COLO668 (cell line): Measurements from ENCODE around the gene SKI.

Experiments
- DNase-seq: peaks from one replicate; lab custom pipeline; 2025; ENCODE audit not compliant: unreplicated experiment; lab: John Stamatoyannopoulos, UW

Gene SKI

DNA sequence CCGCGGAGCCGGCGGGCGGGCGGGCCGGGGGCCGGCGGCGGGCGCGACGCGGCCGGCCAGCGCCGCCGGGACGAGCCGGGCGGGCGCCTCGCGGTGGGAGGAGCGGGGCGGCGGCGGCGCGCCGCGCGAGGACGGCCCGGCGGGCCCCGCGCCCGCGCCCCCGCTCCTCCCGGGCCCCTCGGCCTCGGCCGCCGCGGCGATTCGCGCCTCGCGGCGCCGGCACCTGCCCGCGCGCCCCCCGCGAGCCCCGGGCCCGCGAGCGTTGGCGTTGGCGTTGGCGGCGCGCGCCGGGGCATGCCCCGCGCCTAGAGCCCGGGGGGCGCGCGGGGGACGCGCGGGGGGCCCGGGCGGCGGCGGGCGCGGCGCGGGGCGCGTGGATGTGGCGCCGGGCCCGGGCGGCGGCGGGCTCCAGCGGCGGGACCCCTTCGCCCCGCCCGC lies at the start of gene SKI:
Gene SKI, plus strand, starts transcription at position 163 of the 438 bp plus-strand sequence. CDS start 448 bp downstream, outside the sequence.
- peak; percentile 82 for DNase-seq

DNA sequence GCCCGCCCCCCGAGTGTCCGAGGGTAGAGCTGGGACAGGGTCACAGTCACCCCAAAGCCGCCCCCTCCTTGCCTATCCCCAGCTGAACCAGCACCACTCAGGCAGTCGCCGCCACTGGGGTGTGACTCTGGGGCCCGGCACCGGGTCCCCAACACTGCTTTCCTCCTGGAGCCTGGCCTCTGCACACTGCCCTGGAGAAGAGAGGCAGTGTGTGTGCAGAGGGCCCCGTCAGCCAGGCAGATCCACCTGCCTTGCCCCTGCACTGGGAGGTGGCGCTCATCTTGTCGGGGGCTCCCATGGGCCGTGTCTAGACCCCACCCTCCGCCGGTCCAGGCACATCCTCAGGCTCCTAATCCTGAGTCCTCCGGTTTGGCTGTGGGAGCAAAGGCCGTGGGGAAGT lies 49.2 kb upstream of the SKI start:
- DNase-seq: no peak

DNA sequence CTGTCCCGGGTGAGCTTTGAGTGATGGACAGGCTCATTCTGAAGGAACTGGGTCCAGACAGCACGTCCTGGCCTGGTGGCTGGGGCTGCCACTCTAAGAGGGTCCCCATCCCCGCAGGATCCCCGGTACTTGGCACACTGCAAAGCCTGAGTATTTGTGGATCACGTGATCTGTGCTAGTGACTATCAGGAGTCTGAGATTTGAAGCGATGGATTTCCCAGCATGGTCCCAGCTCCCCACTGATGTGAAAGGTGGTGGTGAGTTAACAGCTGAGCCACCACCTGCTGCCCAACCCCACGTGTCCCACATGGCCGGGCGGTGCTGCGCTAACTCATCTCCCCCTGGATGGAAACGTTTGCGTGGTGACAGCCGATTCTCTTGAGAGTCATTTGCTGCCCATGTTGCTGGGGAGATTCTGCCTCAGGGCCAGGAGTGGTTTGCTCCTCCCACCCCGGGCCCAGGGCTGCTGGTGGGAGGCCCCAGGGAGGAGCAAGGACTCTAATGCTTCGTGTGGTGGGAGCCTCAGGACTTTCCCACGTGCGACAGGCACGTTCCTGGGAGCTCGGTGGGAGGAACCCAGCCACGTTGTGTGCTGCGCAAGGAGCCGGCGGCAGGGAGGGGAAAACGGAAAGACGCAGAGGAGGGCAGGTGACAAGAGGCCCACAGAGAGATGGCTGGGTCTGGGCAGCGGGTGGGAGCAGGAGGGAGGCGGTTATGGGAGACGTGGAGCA lies 48.7 kb upstream of the SKI start:
- DNase-seq: peak; percentile 41

DNA sequence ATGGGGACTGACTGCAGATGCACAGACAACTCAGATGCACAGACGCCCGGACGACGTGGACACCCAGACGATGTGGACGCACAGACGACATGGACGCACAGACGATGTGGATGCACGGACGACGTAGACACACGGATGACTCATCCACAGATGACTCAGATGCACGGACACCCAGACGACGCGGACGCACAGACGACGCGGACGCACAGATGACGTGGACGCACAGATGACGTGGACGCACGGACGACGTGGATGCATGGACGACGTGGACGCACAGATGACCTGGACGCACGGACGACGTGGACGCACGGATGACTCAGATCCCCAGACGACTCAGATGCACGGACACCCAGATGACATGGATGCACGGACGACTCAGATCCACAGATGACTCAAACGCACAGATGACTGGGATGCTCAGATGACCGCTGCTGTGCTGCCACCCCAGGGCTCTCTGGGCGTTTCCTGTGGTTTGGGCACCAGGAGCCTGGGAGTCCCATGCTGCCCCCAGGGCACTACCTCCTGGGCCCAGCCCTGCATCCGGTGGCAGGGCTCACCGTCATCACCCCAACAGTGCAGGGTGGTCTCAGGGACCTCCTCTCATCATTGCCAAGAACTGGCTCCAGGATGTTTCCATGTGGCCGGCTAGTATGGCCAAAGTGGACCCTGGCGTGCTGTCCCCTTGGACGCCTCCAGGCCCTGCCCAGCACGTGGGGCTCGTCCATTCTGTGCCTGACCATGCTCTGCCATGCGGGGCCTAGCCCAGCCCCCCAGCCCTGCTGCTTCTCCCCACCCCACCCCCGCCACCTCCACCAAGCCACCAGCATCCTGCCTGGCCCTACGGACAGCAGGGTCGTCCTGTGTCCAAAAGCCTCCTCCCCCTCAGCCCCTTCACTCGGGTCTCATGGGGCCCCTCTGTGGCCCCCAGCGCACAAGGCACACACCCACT lies 47.5 kb upstream of the SKI start:
- no peak for DNase-seq

DNA sequence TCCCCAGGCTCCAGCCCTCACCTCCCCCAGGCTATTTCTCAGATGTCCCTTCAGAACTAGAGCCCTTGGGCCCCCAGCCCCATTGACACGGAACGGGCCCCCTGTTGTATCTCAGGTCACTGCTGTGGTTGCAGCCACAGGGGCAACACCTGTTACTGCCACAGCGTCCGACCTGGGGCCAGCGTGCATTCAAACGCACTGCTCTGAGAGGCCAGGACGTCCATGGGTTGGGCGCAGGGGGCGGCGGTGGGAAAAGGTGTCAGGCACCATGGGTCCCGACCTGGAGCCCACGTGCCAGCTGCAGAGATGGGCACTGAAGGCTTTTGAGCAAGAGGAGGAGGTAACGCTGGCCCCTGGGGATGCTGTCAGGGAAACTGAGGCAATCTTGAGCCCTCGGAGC lies 46.8 kb upstream of the SKI start:
- DNase-seq: no peak

DNA sequence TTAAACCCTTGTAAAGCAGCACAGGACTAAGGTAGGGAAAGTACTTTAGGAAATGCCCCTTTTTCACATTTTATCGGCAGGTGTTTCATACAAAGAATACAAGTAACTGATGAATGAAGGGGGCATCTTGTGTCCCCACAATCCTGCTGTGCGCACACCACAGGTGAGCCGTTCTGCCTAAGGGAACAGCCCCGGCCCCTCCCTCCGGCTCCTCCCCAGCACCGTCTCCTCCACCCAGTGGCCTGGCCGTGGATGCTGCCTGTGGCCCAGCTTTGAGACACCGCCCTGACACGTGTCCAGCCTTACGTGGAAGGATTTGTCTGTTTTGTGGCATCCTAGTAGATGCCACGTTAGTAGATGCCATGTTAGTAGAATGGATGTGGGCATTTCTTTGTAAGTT lies 46.4 kb upstream of the SKI start:
- no peak for DNase-seq

DNA sequence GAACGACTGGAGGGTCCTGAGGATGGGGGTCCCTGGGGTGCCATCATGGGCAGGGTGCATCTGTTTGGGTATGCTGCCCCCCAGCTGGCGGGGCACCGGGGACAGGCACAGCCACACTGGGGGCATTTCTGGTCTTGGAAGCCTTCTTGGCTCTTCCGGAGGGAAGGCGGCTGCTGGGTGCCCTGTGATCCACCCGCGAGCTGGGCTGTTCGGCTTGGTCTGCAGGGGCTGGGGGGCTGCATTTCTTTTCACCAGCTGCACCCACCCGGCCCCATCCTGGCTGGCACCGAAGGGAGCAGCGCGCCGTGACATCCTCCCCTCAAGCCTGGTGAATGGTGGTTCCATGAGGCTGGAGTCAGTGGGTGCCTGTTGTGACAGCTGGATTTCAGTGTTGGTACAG lies 45.7 kb upstream of the SKI start:
- DNase-seq: no peak

DNA sequence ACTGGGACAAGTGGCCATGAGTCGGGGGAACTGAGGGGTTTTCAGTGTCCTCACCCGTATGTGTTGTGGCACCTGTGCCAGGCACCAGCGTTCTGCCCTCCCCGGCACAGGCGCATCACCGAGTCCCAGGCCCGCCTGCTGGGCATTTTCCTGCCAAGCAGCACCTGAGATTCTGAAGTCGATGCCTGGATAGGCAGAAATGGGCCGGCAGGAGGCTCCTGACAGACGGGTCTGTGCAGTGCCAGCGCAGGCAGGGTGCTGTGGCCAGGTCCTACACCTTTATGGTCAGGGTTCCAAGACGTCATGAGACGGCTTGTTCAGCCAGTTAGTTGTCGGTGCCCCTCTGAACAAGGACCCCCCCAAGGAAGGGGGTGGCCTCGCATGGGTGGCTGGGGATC lies 44.2 kb upstream of the SKI start:
- DNase-seq: no peak

DNA sequence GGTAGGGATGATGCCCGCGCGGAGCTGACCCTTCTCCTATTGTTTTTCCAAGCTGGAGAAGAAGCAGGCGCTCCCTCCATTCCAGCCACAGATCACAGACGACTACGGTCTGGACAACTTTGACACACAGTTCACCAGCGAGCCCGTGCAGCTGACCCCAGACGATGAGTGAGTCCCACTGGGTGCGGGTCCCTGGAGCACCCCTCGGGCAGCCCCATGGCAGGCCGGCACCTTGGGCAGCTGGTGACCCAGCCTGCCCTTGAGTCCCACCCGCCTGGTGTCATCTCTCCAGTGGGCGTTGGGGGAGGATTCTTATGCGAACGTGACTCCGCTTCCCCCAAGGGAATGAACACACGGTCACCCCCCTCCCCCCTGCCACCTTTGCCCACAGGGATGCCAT lies 43.6 kb upstream of the SKI start:
- no peak for DNase-seq

DNA sequence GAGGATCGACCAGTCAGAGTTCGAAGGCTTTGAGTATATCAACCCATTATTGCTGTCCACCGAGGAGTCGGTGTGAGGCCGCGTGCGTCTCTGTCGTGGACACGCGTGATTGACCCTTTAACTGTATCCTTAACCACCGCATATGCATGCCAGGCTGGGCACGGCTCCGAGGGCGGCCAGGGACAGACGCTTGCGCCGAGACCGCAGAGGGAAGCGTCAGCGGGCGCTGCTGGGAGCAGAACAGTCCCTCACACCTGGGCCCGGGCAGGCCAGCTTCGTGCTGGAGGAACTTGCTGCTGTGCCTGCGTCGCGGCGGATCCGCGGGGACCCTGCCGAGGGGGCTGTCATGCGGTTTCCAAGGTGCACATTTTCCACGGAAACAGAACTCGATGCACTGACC lies 43.2 kb upstream of the SKI start:
- no peak for DNase-seq

DNA sequence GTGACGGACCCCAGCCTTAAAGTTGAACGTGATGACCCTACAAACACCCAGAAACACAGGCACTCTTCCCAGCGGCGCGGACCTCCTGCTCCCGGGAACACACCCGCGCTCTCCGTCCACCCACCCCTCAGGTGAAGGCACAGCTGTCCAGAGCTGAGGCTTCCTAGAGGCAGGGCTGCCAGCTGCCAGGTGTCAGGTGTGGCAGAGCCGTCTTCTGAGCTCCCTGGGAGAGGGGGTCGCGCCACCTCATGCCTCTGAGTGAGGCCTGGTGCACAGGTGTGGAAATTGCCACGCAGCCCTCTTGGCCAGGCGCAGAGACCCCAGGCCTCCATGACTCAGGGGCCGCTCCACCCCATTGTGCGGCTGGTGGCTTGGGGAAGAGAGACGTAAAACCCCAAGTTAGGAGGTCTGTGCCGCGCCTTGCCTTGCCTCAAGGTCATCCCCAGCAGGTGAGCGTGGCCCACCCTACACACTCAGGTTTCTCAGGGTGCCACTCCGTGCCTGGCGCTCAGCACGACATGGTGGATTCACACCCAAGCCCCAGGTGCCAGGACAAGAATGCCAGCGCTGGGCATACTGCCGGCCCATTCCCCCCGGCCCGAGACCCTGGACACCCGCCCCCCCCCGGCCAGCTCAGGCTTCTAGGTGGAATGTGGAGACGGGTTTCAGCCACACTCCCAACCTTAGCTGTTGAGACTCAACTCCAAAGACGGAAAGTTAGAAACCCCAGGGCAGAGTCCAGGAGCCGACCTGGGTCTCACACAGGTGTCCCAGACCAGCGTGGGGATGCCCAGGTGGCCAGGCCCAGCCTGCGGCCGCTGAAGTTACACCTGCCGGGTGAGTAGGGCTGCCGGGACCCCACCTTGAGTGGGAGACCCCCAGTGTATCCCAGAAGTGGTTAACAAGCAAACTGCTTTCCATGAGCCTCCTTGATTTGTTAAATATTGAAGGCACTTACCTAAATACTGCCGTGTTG lies 42.0 kb upstream of the SKI start:
- no peak for DNase-seq

DNA sequence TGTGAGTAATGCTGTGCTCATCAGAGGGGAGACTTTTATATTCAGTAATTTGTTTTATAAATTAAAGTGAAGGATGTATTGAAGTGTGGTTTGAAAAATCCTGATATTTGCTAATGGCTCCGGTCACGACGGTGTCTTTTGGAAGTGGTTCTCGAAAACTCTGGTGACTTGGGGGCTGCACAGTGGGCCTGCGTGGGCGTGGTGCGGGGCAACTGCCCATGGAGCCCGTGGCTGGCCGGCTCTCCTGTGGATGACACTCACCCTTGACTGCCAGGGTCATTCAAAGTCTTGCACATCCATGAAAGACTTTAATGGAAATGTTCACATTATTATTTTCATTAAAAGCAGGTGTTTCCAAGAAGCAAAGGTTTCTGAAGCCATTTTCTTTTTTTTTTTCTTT lies 41.2 kb upstream of the SKI start:
- no peak for DNase-seq

DNA sequence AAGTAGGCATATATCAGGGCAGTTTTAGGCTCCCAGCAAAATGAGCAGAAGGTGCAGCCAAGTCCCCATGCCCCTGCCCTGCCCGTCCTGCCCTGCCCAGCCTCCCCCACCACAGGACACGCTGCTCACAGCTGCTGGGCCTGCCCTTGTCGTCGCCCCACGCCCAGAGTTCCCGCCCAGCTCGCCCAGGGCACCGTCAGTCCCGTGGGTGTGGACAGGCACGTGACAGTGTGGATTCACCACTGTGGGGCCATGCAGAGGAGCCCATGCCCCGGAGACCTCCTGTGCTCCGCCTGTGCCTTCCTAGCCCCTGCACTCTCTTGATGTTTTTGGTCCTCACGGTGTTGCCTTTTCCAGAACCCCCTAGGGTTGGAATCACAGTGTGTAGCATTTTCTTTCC lies 40.5 kb upstream of the SKI start:
- DNase-seq: no peak

DNA sequence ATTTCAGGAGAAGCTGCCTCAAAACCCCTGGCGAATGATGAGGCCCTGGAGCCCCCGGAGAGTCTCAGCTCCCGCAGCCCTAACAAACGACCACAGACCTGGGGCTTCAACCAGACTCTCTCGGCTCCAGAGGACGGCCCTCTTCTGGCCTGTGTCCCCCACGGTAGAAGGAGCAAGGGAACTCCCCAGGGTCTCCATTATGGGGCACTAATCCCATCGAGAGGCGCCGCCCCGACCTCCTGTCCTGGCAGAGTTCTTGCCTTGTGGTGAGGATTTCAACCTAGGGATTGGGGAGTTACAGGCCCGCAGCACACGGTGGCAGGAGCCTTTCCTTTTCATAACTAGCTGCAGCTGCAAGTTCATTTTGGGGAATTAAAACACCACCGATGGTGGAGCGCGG lies 39.8 kb upstream of the SKI start:
- DNase-seq: no peak

DNA sequence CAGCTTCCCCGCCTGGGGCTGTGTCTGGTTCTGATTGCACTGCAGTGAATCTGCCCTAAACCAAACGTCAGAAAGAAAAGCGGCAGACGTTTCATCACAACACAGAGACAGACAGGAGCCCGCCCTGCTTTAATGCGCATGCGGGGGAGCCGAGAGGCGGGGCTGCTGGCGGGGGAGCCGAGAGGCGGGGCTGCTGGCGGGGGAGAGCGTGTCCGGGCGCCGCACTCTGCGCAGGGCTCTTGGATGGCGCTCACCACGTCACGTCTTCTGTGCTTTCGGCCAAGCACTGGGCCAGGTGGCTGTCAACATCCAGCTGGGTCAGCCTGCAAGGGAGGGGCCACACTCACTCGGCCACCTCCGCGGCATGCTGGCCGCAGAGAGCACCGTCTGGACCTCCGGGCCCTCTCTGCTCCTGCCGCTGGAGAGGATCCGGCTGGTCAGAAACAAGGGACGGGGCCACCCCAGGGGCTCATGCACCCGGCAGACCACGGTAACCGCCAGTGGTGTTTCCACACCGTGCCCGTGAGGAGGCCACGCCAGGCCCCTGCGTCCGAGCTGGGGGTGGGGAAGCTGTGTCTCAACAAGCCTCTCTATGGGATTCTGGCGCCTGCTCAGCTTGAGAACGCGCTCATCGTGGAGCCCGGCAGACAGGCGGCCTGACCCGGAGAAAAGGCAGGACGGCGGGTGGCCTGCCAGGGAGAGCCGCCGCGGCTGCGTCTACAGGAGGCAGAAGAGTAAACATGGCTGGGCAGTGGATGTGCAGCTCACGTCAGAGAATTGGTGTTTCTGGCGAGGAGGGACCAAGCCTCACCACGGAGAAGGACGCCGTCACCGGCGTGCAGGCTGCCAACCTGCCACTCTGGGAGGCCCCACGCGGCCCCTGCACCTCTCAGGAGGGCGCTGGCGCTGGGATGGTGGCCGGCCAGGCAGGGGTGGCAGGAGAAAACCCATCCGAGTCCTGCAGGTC lies 38.4 kb upstream of the SKI start:
- peak; percentile 99 for DNase-seq

DNA sequence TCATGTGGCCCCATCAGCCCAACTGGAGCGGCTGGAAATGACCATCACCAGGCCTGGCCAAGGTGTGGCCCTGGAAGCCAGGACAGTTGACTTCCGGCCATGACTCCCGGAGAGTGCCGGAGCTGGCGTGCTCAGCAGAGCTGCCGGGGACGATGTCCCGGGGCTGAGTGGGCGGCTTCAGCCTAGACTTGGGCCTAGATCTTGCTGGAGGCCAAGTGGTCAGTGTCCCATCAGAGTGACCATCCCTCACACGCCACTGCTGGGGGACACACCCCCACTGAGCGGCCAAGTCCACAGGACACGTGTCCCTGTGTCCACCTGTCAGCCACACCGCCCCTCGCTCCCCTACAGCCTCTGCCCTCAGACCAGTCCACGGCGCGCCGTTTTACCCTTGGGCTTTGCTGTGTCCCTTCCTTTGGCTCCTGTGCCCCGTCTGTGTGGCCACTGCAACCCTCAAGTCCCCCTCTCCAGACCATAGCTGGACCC lies 37.6 kb upstream of the SKI start:
- DNase-seq: peak; percentile 54

DNA sequence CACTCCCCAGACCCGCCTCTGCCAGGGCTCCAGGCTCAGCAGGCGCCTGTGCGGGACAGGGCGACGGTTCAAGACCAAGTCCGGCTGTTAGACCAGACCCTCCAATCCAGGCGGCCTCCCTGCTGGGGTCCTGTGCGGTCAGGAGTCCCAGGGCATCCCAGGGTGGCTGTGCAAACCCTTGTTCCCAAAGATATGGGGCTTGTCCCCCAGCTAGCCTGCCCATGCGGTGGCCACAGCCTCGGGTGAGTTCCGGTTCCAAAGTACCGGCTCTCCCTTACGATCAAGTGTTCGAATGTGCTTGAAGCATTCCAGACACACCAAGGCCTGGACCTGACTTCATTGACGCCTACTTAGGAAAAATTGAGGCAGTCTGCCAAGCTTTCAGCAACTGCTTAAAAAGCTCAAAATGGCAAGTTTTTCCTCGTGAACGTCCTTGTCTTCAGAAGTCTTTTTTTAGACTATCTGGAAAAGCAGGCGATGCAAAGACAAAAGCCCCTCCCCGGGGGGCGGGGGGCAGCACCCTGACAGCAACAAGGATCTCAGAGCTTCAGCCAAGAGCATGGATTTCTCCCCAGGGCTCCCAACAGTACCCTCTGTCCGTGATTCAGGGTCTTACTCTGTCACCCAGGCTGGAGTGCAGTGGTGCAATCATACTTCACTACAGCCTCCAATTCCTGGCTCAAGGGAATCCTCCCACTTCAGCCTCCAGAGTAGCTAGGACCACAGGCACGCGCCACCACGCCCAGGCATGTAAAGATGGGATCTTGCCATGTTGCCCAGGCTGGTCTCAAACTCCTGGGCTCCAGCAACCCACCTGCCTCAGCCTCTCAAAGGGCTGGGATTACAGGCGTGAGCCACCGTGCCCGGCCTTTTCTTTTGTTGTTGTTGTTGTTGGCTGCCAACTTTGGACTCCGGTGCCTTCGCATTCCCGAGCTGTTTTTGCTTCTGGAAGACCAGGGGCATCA lies 35.8 kb upstream of the SKI start:
- DNase-seq: no peak

DNA sequence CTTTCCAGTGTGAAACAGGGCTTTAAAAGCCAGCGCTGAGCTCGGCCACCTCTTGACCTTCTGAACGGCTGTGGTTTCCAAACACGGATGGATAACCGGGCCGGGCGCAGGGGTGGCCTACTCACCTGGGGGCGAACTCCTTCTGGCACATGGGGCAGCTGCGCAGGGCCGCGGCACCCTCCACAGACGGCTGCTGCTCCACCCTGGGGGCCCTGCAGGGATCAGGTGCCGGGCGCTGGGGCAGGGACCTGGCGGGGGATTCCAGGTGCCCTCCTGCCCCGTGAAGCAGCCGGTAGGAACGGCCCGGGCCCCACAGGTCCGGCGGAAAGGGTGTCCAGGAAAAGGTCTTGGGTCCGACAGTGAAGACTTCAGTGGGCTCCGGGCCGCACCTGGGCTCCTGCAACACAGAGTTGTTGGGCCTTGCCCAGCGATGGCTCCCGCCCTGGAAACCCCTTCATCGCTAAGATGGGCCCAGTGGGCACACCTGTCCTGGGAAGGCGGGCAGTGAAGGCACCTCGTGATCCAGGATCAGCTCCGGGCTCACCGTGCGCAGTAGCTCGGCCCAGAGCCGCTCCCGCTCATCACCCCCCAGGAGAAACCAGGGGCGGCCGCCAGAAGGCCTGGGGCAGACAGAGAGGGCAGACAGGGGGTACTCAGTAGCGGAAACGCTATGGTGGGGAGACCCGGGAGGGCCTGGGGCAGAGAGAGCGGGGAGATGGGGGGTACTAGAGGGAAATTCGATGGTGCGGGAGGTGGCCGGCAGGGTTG lies 34.4 kb upstream of the SKI start:
- DNase-seq: peak; percentile 77
